Measurements from ENCODE around the gene THSD1.

DNA sequence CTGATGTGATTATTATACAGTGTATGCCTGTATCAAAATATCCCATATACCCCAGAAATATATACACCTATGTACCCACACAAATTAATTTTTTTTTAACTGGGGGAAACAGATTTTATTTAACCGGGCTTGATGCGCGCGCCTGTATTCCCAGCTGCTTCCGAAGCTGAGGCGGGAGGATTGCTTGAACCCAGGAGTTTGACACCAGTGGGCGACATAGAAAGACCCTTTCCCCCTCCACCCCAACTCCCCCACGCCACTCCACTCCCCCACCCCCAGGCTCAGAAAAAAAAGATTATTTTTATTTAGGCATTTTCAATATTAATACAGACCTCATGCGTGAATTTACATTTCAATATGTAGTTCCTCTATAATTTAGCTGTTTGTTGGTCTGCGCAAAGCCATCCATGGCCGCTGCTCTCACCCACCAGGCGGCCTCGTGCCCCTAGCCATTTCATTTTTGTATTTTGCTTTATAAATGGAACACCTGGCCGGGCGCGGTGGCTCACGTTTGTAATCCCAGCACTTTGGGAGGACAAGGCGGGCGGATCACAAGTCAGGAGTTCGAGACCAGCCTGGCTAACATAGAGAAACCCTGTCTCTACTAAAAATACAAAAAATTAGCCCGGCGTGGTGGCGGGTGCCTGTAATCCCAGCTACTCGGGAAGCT lies 45.3 kb upstream of the THSD1 start:
- TF ChIP-seq POLR2AphosphoS5 (IDR thresholded peaks at IDR 0.05; ENCODE audit: low read depth, low read length) (no peak), POLR2A (IDR thresholded peaks at IDR 0.05; ENCODE audit: low read depth, low read length) (no peak), TAF1 (IDR thresholded peaks at IDR 0.05; ENCODE audit: borderline replicate concordance, low read depth, low read length) (no peak)
